NCI-H460 (cell line): ENCODE results near the gene SLC3A2. TPM values are rescaled to one million over a fixed set of nuclear protein-coding genes. Genes with fewer than 3 reads are reported as not detected.
"Not testable (repeated sequence)": the region's sequence is repeated elsewhere in the genome, so short reads cannot be mapped to it uniquely, and the experiment has no call there.

Source experiments
- DNase-seq: peaks from one replicate; pipeline ENCODE4 v3.0.0-alpha.2; 2016; ENCODE audit warnings: low read depth; ENCODE audit errors: extremely low read depth
- total RNA-seq: library from RNA; depleted of rRNA; stranded (reverse); fragments of >200 nt; shearing (Covaris generic); gene quantifications from 2 replicates; pipeline ENCODE4 v1.2.3, GENCODE V29; 2014

The SLC3A2 gene
- total RNA-seq, 1 experiment from 2014 or later = 464 TPM

DNA sequence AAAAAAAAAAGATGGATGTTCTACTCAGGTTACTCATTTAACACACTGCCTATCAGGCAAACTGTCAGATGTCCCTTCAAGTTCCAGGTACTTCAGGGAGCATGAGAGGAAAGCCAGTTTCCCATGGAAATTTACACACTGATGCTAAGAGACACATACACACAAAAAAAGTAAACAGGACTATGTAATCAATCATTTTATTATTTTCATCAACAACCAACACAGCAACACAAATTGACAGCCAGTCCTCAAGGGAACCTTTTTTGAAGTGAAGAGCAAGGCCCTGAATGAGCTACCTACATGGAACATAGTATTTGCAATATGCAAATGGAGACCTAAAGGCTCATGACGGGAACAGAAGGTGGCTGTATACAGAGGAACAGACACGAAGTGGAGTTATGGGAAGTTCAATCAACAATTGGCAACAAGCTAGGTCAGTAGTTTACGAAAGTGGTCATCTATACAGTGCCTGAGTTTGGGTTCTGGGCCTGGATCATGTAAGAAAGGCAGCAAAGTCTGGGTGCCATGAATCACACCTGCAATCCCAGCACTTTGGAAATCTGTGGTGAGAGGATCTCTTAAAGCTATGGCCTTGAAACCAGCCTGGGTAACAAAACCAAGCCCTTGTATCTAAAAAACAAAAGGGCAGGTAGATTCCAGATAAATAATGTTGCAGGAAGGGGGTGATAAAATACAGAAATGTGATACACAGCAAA, 28.7 kb upstream of the SLC3A2 start:
- no peak for DNase-seq

DNA sequence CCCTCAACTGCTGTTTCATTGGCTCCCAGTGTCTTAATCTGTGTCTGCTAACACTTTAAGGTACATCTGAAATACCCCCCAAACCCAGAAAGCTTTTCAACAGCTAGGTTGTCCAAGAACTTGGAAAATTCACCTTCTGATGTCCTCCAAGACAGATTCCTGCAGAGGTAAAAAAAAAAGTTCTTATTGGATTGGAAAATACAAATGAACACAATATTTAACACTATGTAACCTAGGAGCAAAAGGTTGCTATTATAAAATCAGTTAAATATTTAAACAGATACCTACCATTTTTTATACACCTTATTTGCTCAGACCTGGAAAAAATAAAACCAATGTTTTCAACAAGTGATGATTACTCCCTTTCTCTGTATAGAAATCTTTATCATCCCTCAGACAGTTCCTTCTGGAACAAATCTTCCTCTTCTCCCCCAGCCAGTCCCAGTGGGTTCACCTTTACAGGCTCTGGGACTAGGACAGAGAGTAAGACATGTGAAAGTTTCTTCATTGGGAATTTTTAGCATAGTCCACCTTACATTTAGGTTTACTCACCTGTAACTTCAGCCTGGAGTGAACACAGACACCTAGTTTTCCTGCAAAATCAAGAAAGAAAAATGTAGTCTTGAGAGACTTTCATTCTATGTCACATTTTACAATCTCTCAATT, 28.0 kb upstream of the SLC3A2 start:
- DNase-seq = no peak

DNA sequence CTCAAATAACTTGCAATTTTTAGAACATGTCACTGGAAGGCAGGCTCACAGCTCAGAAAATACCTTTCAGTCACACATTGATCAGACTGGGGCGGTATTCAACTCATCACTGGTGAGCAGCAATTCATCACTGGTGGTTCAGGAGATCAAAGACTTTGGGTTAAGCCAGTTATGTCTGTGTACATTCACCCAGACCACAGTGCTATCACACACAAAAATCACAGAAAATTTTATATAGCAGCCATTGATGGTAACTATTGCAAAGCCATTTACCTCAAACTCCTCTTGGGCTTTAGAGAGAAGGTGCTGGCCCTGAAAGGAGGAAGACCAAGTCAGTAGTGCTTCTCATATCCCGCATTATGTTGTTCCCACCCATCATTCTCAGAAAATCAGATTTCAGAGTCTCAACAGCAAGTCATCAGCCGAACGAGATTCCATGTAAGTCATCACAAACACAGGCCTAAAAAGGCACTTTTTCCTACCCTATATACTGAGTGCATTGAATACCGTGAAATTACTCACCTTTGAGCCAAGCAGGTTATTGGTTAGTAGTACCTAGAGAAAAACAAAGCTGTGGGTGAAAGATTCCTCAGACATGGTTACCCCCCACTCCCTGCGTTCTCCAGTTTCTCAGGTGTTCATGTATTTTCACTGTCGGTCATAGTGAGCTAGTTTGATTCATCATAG, 27.3 kb upstream of the SLC3A2 start:
- no peak for DNase-seq

DNA sequence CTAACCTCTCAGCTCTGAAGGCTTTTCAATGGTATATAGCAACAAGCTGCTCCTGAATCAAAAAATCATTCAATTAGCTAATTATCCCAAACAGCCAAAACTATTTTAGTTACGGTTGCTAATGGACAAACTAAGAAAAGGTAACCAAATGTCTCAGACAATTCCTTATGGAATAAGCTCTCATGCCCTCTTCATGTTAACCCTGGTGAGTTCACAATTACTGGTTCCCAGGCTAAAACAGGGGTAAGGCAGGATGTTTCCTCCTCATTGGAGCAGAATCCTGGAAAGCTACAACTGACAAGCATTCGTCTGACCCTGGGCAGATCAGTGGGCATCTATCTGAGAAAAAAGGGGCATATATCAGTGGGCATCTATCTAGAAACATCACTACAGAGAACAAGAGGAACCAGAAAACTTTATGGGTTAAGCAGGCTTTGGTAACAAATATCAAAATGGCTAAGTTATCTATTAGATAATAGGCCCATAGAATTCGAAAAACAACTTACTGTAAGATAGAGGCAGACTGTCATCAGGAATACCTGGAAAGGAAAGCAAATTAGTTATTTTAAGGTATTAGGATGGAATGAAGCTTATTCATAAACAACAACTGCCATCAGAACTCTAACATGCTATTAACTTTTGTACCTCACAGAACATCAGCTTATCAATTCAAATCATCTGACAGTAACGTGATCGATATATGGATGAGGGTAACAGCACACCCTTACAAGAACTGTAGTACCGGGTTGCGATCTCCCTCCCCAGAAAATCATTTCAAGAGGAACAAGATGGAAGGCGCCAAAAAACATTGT, 26.5 kb upstream of the SLC3A2 start:
- DNase-seq = no peak

DNA sequence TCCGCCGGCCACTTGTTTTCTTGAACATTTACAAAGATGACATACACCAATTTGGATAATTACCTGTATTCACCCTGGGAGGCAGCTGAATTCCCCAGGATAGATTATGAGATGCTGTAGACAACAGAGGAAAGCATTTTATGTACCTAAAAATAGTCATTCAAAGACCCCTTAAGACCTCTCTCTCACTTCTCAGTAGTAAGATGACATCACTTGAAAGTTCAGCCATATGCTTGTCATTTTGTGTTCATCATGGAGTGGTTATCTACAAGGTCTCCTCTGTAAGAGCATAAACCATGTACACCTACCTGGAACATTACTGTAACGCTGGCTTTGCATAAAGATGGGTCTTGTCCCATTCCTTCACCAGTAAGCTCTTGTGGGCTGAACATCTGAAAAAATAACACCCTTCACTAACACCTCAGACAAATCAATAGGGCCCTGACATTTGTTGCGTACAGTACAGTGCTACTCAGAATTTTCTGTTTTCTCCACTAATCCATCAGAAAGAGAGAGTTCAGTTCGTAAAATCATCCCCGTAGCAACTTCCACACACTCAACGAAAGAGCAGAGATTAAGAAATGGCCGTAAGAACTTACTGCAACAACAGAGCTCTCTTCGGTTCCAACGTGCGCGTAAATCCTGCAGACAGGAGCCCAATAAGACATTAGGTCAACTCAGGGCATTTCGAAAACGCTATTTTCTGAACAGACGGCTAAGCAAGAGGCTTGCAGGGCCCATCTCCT, 25.7 kb upstream of the SLC3A2 start:
- no peak for DNase-seq

DNA sequence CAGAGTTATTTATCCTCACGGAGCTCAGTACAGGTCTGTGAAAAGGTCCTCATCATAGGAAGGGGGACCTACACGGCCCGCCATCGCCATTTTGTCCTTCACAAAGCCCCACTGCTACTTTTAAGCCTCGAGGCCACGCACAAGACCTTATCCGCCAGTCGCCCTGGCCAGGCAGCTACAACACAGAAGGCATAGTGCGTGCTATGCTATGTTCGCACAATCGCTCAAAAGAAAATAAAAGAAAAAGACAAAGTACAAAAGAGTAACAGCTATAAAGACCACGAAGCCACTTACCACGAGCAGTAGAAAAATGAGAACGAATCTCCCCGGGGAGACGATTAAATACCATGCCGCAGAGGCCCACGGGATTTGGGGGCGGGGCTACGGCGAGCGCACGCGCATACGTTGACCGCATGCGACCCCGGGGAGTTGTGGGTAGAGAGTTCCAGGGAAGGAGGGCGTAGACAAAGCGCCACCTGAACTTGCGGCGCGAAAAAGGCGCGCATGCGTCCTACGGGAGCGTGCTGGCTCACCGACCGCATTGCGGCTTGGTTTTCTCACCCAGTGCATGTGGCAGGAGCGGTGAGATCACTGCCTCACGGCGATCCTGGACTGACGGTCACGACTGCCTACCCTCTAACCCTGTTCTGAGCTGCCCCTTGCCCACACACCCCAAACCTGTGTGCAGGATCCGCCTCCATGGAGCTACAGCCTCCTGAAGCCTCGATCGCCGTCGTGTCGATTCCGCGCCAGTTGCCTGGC, 24.9 kb upstream of the SLC3A2 start:
- DNase-seq = peak; percentile 96

DNA sequence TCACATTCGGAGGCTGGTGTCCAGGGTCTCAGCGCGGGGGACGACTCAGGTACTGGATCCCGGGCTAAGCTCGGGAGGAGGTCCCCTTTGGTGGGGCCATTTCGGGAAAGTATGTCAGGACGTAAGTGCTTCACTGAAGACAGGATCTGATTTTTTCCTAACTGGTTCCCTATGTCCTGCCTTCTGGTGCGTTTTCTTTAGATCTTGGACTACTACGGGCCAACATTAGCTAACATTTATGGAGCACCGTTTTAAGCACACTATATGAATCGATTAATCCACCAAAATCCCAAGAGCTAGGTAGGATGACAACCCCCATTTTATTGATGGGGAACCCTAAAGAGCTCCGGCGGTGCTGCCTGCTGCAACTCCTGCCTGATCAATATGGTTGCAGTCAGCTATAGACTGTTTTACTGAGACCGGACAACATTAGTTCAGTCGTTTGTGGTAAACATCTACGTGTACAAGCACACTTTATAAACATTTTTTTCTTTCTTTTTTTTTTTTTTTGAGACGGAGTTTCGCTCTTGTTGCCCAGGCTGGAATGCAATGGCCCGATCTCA, 24.3 kb upstream of the SLC3A2 start:
- no peak for DNase-seq

DNA sequence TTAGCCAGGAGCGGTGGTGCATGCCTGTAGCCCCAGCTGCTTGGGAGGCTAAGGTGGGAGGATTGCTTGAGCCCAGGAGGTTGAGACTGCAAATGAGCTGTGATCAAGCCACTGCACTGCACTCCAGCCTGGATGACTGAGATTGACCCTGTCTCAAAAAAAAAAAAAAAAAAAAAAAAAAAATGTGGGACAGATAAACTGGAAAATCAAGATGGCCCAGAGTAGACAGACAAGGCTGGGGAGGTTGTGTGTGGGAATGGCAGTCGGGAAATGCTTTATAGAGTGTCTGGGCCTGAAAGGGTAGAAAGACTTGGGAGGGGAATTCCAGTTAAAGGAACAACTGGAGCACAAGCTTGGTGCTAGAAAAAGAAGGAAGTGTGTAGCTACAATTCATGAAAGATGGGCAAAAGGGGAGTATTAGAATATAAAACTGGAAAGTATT, 23.1 kb upstream of the SLC3A2 start:
- no peak for DNase-seq

DNA sequence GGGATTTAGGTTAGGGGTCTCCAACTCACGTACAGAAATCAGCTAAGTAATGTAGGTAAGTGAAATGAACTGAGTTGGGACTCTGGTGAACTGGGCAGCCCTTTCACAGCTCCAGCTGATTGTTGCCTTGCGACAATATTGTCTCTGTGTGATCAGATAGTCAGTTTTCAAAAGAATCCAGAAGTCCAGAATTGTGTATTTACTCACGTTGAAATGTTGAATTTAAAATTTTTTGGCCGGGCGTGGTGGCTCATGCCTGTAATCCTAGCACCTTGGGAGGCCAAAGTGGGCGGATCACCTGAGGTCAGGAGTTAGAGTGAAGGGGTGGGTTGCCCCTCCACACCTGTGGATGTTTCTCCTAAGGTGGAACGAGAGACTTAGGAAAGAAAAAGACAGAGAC, 22.5 kb upstream of the SLC3A2 start:
- DNase-seq = no peak

DNA sequence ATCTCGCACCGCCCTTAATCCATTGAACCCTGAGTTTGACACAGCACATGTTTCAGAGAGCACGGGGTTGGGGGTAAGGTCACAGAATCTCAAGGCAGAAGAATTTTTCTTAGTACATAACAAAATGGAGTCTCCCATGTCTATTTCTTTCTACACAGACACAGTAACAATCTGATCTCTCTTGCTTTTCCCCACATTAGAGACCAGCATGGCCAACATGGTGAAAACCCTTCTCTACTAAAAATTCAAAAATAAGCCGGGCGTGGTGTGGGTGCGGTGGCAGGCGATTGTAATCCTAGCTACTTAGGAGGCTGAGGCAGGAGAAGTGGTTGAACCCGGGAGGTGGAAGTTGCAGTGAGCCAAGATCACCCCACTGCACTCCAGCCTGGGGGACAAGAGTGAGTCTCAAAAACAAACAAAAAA, 21.4 kb upstream of the SLC3A2 start:
- DNase-seq = not testable (repeated sequence)

DNA sequence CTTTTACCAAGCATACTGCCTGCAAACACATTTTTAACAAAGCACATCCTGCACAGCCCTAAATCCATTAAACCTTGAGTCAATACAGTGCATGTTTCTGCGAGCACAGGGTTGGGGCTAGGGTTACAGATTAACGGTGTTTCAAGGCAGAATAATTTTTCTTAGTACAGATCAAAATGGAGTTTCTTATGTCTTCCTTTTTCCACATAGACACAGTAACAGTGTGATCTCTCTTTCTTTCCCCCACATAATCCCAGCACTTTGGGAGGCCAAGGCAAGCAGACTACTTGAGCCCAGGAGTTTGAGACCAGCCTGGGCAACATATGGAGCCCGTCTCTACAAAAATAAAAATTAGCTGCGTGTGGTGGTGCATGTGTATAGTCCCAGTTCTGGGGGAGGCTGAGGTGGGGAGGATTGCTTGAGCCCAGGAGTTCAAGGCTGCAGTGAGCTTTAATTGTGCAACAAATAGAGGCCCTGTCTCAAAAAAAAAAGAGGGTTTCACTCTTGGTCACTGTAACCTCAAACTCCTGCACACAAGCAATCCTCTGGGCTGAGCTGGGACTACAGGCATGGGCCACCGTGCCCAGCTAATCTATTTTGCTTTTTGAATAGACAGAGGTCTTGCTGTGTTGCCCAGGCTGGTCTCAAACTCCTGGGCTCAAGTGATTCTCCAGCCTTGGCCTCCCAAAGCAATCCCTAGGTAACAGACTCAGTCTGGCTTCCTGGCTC, 19.7 kb upstream of the SLC3A2 start:
- DNase-seq = no peak

DNA sequence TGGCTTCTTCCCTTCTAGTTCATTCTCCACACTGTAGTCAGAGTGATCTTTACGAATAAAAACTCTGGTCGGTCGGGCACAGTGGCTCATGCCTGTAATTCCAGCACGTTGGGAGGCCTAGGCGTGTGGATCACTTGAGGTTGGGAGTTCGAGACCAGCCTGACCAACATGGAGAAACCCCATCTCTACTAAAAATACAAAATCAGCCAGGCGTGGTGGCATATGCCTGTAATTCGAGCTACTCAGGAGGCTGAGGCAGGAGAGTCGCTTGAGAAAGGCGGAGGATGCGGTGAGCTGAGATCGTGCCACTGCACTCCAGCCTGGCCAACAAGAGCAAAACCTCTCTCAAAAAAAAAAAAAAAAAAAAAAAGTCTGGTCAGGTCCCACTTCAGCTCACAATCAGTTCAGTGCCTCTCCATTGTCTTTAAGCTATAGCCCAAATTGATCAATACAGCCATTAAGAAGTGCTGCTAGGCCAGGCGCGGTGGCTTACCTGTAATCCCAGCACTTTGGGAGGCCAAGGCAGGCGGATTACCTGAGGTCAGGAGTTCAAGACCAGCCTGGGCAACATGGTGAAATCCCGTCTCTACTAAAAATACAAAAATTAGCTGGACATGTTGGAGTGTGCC, 19.0 kb upstream of the SLC3A2 start:
- DNase-seq = not testable (repeated sequence)

DNA sequence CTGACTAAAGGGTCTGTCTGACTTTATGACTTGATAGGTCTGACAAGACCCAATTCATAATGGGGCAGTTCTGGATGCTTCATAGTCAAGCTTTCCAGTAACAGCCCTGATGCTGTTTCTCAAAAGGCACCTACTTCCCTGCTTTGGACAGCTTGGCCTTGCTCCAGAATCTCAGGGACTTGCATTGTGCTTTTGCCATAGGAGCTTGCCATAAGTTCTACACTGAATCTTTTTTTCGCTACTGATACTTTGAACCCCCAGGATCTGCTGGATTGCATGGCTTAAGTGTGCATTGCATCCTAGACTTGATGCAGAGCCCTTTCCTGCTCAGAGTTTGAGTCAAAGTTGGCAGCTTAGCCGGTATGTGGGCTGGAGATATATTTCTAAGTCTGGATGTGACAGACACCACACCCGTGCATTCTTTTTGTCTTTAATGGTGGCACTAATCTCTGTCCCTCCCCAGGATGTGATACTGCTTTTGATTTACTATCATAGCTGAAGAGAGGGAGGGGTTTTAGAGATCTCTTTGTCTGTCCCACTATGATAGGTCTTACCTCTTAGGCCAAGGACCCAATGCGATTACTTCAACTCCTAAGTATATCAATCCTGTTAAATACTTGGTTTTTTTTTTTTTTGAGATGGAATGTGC, 16.9 kb upstream of the SLC3A2 start:
- DNase-seq = no peak

DNA sequence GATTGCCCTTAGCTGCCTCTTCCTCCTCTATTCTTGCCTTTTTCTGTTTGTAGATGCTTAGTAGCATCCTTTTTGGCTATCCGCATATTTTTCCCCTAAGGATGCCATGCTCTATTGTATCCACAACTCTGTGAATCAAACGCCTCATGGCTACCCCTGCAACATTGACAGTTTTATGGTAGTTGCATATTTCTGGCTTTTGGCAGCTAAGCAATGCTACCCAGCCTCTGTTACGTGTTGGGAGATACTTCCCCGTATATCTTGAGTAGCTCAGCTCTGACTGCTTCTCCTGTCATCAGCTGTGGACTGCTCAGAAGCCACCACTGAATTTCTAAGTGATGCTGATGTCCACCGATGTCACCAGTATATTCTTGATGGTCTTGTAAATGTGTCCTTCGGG, 15.1 kb upstream of the SLC3A2 start:
- DNase-seq = no peak

DNA sequence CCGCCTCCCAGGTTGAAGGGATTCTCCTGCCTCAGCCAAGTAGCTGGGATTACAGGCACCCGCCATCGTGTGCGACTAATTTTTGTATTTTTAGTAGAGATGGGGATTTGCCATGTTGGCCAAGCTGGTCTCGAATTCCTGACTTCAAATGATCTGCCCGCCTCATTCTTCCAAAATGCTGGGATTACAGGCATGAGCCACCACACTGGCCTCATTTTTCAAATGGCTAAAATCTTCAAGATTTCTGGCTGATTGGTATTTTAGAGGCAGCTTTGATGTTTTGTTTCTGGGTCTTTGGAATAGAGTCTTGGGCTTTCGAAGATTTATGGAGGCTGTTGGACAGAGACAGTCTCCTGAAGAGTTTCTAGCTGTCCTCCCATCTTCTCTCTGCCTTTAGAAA, 5.8 kb upstream of the SLC3A2 start:
- no peak for DNase-seq

DNA sequence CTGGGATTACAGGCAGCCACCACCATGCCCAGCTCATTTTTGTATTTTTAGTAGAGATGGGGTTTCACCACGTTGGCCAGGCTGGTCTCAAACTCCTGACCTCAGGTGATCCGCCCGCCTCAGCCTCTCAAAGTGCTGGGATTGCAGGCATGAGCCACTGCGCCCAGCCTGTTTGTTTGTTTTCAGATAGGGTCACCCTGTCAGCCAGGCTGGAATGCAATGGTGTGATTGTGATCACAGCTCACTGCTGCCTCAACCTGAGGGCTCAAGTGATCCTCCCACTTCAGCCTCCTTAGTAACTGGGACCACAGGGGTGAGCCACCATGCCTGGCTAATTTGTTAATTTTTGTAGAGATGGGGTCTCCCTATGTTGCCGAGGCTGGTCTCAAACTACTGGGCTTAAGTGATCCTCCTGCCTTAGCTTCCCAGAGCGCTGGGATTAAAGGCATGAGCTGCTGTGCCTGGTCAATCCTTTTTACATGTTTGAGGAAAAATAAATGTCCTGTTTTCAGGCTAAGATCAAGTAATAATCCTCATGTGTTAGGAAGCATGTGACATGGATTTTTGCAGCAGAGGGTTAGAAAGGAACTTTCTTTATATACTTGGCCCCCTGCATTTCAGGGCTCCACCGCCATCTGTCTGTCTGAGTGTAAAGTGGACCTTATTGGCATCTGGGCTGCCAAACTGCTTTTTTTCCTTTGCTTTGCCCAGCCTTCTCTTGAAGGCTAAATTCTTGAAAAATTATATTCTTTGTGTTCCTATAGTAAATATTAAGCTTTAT, 4.8 kb upstream of the SLC3A2 start:
- DNase-seq = no peak

DNA sequence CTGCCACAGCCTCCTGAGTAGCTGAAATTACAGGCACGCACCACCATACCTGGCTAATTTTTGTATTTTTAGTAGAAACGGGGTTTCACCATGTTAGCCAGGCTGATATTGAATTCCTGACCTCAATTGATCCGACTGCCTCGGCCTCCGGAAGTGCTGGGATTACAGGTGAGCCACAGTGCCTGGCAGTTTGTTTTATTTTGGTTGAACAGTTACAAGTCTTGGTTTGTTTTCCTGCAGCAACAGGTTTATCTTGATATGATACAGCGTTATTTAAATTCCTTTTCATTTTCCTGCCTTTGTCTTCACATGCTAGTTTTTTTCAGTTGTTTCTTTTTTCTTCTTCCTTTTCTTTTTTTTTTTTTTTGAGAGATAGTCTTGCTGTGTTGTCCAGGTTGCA, 4.0 kb upstream of the SLC3A2 start:
- no peak for DNase-seq
